OCI-LY1 (cell line): ENCODE data around the gene MAP7.
"Not testable (repeated sequence)": the region's sequence is repeated elsewhere in the genome, so short reads cannot be mapped to it uniquely, and the experiment has no call there.

Experiments used
- H2AFZ ChIP-seq: fragments of 200-600 bp; sonication (generic), shearing (Covaris generic); 2 replicates; pipeline ENCODE4 v1.6.0; 2014; ENCODE audit warnings: antibody characterized with exemption, mild to moderate bottlenecking, low read length
- H3F3A ChIP-seq: fragments of 200-600 bp; sonication (generic), shearing (Covaris generic); 2 replicates; pipeline ENCODE4 v1.6.0; 2014; ENCODE audit warnings: mild to moderate bottlenecking, antibody characterized with exemption, low read length, moderate library complexity; ENCODE audit not compliant: insufficient read depth
- H3K27ac ChIP-seq: fragments of 200-600 bp; sonication (generic); 2 replicates; pipeline ENCODE4 v1.5.1; 2014; ENCODE audit warnings: low read length, mixed run types, mild to moderate bottlenecking, low read depth; ENCODE audit not compliant: poor library complexity, severe bottlenecking
- H3K27me3 ChIP-seq: fragments of 200-600 bp; sonication (generic); 2 replicates; pipeline ENCODE4 v1.6.0; 2014; ENCODE audit warnings: antibody characterized with exemption, mild to moderate bottlenecking, low read length, moderate library complexity; ENCODE audit not compliant: insufficient read depth
- H3K36me3 ChIP-seq: fragments of 200-600 bp; sonication (generic); 2 replicates; pipeline ENCODE4 v1.6.1; 2014; ENCODE audit warnings: mild to moderate bottlenecking, antibody characterized with exemption, low read length, moderate library complexity, mixed read lengths; ENCODE audit not compliant: insufficient read depth
- H3K4me1 ChIP-seq: fragments of 200-600 bp; sonication (generic); 2 replicates; pipeline ENCODE4 v1.5.1; 2014; ENCODE audit warnings: mild to moderate bottlenecking, low read length, moderate library complexity; ENCODE audit not compliant: insufficient read depth, severe bottlenecking
- H3K4me2 ChIP-seq: fragments of 200-600 bp; sonication (generic), shearing (Covaris generic); 2 replicates; pipeline ENCODE4 v1.6.1; 2014; ENCODE audit warnings: low read length
- H3K4me3 ChIP-seq: fragments of 200-600 bp; sonication (generic); 2 replicates; pipeline ENCODE4 v1.5.1; 2014; ENCODE audit warnings: low read length, low read depth, mild to moderate bottlenecking, mixed read lengths; ENCODE audit not compliant: poor library complexity, severe bottlenecking
- H3K79me2 ChIP-seq: fragments of 200-600 bp; shearing (Covaris generic); 2 replicates; pipeline ENCODE4 v1.6.1; 2016; ENCODE audit warnings: mixed run types, low read length, mixed read lengths; ENCODE audit not compliant: insufficient read depth
- H3K9ac ChIP-seq: fragments of 200-600 bp; sonication (generic), shearing (Covaris generic); 2 replicates; pipeline ENCODE4 v1.6.1; 2014; ENCODE audit warnings: mild to moderate bottlenecking, low read length, mixed read lengths
- H3K9me2 ChIP-seq: fragments of 200-600 bp; sonication (generic), shearing (Covaris generic); 2 replicates; pipeline ENCODE4 v1.6.1; 2014; ENCODE audit warnings: low read depth, mild to moderate bottlenecking, low read length, mixed read lengths
- H3K9me3 ChIP-seq: fragments of 200-600 bp; shearing (Covaris generic); 2 replicates; pipeline ENCODE4 v1.6.1; 2014; ENCODE audit warnings: low read length, mixed read lengths
- H4K20me1 ChIP-seq: fragments of 200-600 bp; sonication (generic), shearing (Covaris generic); 2 replicates; pipeline ENCODE4 v1.6.0; 2016; ENCODE audit warnings: mild to moderate bottlenecking, low read length; ENCODE audit not compliant: insufficient read depth
- CTCF ChIP-seq: fragments of 200-600 bp; sonication (generic), shearing (Covaris generic); IDR thresholded peaks from 2 replicates; pipeline ENCODE4 v1.5.1; 2017; ENCODE audit warnings: mild to moderate bottlenecking, antibody characterized with exemption, low read length, moderate library complexity, mixed read lengths
- EZH2 ChIP-seq: fragments of 200-600 bp; sonication (generic), shearing (Covaris generic); IDR thresholded peaks from 2 replicates; pipeline ENCODE4 v1.8.0; 2017; ENCODE audit warnings: borderline replicate concordance, mixed run types, mild to moderate bottlenecking, antibody characterized with exemption, low read length, moderate library complexity, mixed read lengths

The MAP7 gene

GRCh38 chr6:136499370-136499769 is 50.9 kb downstream of the MAP7 start:
- Histone ChIP-seq H4K20me1 (no peaks in the 10 kb centered on the region), H3K4me3 (no peak overlapping the region), H3F3A (no peaks in the 10 kb centered on the region), H3K9me3 (no peaks in the 10 kb centered on the region), H3K27ac (no peak overlapping the region), H3K79me2 (no peaks in the 10 kb centered on the region), H3K4me2 (no peak overlapping the region), H3K9me2 (no peaks in the 10 kb centered on the region), H3K4me1 (no peaks in the 10 kb centered on the region), H3K36me3 (no peaks in the 10 kb centered on the region), H2AFZ (no peak overlapping the region), H3K9ac (no peak overlapping the region), H3K27me3 (no peaks in the 10 kb centered on the region)
- TF ChIP-seq CTCF = no peak
- no peak for TF ChIP-seq EZH2

GRCh38 chr6:136496449-136496848 is 53.8 kb downstream of the MAP7 start:
- not testable (repeated sequence) for H3K79me2 ChIP-seq, H3K4me3 ChIP-seq, H3K4me1 ChIP-seq, H3F3A ChIP-seq, H2AFZ ChIP-seq, H3K27ac ChIP-seq, H3K27me3 ChIP-seq, H4K20me1 ChIP-seq, H3K36me3 ChIP-seq, H3K9me3 ChIP-seq, H3K9ac ChIP-seq, H3K4me2 ChIP-seq, H3K9me2 ChIP-seq

GRCh38 chr6:136494710-136495109 is 55.5 kb downstream of the MAP7 start:
- TF ChIP-seq EZH2 = no peak
- TF ChIP-seq CTCF = no peak
- no peaks in the 10 kb centered on the region for H3F3A ChIP-seq

GRCh38 chr6:136494059-136494458 is 56.2 kb downstream of the MAP7 start:
- no peak for TF ChIP-seq CTCF
- no peak overlapping the region for H3K9ac ChIP-seq
- no peak overlapping the region for H2AFZ ChIP-seq
- no peak overlapping the region for H3K27ac ChIP-seq
- H4K20me1 ChIP-seq = no peaks in the 10 kb centered on the region
- no peaks in the 10 kb centered on the region for H3F3A ChIP-seq
- H3K9me2 ChIP-seq = no peaks in the 10 kb centered on the region
- no peak overlapping the region for H3K4me3 ChIP-seq
- no peaks in the 10 kb centered on the region for H3K36me3 ChIP-seq
- no peaks in the 10 kb centered on the region for H3K4me1 ChIP-seq
- no peak overlapping the region for H3K4me2 ChIP-seq
- H3K9me3 ChIP-seq = no peaks in the 10 kb centered on the region
- H3K27me3 ChIP-seq = no peaks in the 10 kb centered on the region
- no peaks in the 10 kb centered on the region for H3K79me2 ChIP-seq

More at GRCh38 chr6:136494710-136495109, 55.5 kb downstream of the MAP7 start:
- no peak overlapping the region for H3K9ac ChIP-seq
- H4K20me1 ChIP-seq = no peaks in the 10 kb centered on the region
- H3K4me3 ChIP-seq = no peak overlapping the region
- no peak overlapping the region for H3K4me2 ChIP-seq
- H3K9me2 ChIP-seq = no peaks in the 10 kb centered on the region
- H3K27ac ChIP-seq = no peak overlapping the region
- no peak overlapping the region for H2AFZ ChIP-seq
- no peaks in the 10 kb centered on the region for H3K4me1 ChIP-seq
- no peaks in the 10 kb centered on the region for H3K36me3 ChIP-seq
- H3K79me2 ChIP-seq = no peaks in the 10 kb centered on the region
- no peaks in the 10 kb centered on the region for H3K27me3 ChIP-seq
- H3K9me3 ChIP-seq = no peaks in the 10 kb centered on the region
